Stimulated activated CD4-positive, alpha-beta T cell treated with anti-CD3 and anti-CD28 coated beads, Interleukin-12 subunit alpha, Interleukin-12 subunit beta, amount 100 ng/mL, for 24 hours (primary cell): Measurements from ENCODE around the gene EML6.
"Not testable (repeated sequence)": the region's sequence is repeated elsewhere in the genome, so short reads cannot be mapped to it uniquely, and the experiment has no call there.

Experiments used
- DNase-seq, 2 experiments: peaks; one replicate each; pipeline ENCODE4 v3.0.0-alpha.2; 2020; ENCODE audit warnings: low read depth in 2 of 2

The EML6 gene

DNA sequence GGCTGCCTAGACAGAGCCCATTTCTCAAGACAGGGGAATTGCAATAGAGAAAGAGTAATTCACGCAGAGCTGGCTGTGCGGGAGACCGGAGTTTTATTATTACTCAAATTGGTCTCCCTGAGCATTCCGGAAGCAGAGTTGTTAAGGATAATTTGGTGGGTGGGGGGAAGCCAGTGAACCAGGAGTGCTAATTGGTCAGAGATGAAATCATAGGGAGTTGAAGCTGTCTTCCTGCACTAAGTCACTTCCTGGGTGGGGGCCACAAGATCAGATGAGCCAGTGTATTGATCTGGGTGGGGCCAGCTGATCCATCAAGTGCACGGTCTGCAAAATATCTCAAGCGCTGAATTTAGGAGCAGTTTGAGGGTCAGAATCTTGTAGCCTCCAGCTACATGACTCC lies 242.0 kb downstream of the EML6 start:
- no peak for DNase-seq

DNA sequence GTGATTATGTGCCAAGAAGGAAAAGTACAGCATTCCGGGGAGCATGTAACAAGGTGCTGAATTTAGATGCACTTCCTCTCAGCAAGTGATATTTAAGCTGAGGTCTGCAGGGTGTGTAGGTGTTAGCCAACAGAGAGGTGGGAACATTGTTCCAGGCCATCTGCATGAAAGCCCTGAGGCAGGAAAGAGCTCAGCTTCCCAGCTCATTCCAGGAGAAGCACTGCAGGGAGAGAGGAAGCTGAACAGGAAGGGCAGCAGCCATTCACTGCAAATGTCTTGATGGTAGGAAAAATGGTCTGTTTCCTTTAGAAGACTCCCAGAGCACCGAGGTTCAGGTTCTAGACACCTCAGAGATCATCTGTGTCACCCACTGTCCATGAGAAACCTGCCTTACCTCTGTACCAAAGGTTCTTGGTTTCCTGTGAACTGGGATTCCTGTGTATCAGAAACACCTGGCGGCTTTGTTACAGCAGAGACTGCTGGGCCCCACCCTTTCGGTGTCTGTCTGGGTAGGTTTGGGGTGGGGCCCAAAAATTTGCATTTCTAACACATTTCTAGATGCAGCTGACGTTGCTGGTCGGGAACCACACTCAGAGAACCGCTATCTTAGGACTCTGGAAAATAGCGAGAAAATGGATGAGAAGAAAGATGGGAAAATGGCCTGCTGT lies 242.8 kb downstream of the EML6 start:
- no peak for DNase-seq

GRCh38 chr2:54966837-54967236 lies 243.4 kb downstream of the EML6 start:
- no peak for DNase-seq

- DNase-seq: no peak
Measured at GRCh38 chr2:54967269-54967668, 243.8 kb downstream of the EML6 start.

- no peak for DNase-seq
Measured at GRCh38 chr2:54967759-54968365, 244.4 kb downstream of the EML6 start.

DNA sequence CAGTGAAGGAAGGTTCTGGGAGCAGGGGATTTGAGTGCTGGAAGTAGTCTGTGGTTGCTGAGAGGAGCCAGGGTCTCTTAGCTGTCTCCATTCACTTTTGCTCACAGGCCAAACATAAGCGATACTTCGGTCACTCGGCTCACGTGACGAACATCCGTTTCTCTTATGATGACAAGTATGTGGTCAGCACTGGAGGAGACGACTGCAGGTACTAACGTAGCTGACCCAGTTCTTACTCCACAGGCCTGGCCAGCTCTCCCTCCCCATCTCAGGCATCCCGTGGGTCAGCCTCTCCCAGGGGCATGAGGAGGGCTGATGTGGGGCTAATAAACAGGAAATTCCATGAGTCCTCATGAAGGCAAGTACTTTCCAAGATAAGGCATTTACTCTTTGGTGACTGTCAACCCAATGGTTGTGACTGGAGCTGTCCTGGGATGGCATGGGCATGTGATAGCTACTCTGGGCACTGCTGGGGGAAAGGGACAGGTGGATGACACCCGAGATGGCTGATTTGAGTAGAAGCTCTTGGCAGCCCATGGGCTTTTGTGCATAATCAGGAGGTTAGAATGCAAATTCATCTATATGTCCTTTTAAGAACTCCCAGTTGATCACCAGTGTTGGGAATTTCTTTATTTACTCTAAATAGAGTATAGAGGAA lies 245.2 kb downstream of the EML6 start:
- no peak for DNase-seq

GRCh38 chr2:54969295-54969939 lies 246.0 kb downstream of the EML6 start:
- no peak for DNase-seq

GRCh38 chr2:54969940-54970338 lies 246.5 kb downstream of the EML6 start:
- DNase-seq: no peak

- DNase-seq: no peak
Measured at GRCh38 chr2:54975175-54975574, 251.7 kb downstream of the EML6 start.

DNA sequence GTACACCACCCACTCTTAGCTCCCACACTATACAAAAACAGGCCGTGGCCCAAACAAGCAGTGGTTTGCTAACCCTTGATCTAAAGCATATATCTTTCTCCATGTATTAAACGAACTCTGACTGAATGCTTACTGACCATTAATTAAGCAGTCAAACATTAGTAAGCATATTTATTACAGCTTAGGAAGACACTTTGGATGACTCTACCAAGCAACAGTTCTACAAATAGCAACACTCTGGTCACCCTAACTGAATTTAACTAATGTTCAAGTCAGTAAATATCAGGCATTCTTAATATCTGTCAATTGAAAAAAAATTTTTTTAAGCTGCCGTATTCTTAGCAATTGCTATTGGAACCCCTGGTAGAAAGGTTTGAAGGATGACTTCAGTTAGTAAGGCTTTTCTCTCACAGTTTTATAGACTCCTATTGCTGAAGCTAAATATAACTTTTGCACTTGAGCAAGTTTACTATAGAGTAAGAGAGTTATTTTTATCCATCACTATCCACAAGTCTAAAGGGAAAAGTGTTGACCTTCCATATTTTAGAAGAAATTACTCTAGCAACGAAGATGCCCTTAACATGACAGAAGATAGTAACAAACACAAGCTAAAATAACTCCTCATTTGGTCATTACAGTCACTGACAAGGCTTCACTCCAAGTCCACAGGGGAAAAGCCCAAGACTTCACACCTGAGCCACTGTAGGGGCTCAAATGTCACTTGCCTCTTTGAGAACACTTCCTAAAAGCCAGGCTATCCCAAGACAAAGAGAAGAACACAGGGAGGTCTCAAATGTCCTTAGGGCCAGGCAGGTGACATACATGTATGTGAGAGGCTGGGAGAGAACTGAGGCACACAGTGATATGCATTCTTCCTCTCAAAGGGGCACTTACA lies 252.4 kb downstream of the EML6 start:
- DNase-seq: no peak

DNA sequence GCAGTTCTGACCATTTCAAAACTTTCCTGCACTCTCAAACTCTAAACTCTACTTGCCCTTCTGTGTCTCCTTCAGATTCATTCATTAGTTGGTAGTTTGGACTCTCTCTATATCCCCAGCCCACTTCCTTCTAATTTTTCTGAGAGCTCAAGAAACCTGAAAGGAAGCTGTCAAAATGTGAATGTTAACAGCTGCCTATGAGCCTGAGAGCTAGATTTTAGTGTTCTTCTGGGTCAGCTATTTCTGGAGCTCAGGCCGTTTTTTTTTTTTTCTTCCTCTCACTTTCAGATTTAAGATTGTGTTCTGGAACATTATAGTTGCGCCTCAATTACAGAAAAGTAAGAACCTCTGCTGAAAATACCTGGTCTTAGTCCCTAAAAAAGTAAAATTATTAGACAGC lies 253.7 kb downstream of the EML6 start:
- no peak for DNase-seq

DNA sequence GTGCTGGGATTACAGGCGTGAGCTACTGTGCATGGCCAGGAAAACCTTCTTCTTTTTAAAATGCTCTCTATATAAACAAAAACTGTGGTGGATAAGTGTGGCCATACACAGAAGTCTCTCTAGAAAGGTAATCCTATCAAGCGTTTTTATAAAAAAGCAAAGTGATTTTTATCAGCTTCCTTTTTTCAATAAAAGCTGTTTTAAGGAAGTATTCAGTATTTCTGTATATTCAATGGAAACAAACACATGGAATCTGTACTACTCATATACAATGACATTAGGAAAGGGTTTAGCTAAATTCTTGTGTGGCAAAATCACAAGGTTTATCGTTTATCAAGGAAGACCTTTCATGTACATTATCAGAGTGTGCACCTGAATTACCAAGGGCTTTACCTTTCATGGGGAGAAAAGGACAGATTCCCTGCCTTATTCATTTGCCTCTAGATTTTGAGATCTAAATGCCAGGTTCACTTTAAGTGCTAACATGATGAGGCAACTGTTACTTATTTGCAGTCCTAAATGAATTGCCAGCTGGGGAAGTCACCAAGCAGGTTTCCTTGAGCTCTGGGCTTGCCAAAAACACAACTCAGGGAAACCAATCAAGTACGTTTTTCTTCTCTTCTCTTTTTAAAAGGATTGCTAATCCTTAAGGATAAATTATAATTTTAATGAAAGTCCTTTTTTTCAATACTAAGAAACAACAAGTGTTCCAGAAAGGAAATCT lies 256.0 kb downstream of the EML6 start:
- DNase-seq: no peak

DNA sequence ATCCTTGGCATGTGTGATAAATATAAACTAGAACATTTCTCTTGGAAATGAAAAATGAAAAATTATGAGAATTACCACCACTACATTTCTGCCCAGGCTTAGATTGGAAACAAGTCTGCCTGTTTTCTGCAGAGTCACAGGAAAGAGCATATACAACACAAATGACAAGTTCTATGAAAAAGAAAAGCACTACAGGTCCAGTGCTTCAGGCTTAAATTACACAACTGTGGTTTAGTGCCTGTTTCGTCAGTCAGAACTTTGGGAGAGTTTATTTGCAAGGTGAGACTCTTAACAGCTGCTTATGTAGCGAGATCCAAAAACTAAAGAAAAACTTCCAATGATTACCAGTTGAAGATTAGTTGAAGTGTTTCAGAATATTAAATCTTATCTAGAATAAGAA lies 257.9 kb downstream of the EML6 start:
- no peak for DNase-seq

- DNase-seq: no peak
Measured at GRCh38 chr2:54983345-54984220, 260.1 kb downstream of the EML6 start.

GRCh38 chr2:54984476-54984875 lies 261.0 kb downstream of the EML6 start:
- DNase-seq: no peak

DNA sequence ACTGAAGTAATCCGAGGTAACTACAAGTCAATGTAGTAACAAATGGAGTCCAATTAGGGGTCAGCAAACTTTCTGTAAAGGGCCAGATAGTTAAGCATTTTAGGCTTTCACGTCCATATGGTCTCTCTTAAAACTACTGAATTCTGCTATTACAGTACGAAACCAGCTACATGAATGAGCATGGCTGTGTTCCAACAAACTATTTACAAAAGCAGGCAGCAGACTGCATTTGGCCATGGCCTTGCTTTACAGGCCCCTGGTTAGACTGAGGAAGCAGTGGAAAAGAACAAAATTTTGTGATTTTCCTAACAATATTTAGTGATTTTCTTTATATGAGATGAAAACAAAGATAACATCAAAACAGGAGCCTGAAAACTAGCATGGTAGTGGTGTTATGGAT lies 262.8 kb downstream of the EML6 start:
- DNase-seq: no peak

DNA sequence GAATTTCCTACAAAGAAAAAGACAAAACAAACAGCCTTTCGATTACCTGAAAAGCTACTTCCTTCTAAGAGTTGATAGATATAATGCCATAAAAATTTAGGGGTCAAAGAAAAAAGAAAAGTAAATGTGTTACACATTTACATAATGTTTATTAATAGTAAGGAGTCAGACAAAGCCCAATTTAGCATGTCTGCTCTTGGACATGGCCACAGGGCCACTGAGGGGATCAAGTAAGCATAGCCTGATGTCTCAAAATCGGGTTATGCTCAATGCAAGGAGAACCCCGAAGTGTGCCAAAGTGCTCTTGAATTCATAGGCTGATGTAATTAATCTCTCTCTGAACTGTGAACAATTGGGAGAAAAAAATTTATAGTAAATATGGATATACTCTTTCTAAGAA lies 265.1 kb downstream of the EML6 start:
- no peak for DNase-seq

DNA sequence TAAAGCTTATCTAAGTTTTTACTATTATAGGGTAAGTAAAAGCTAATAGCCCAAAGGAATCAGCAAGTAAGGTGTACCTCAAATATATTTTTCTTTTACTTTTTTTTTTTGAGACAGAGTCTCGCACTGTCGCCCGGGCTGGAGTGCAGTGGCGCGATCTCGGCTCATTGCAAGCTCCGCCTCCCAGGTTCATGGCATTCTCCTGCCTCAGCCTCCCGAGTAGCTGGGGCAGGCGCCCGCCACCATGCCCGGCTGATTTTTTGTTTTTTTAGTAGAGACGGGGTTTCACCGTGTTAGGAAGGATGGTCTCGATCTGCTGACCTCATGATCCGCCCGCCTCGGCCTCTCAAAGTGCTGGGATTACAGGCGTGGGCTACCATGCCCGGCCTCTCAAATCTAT lies 267.2 kb downstream of the EML6 start:
- not testable (repeated sequence) for DNase-seq

- no peak for DNase-seq
Measured at GRCh38 chr2:54995553-54995952, 272.1 kb downstream of the EML6 start.

DNA sequence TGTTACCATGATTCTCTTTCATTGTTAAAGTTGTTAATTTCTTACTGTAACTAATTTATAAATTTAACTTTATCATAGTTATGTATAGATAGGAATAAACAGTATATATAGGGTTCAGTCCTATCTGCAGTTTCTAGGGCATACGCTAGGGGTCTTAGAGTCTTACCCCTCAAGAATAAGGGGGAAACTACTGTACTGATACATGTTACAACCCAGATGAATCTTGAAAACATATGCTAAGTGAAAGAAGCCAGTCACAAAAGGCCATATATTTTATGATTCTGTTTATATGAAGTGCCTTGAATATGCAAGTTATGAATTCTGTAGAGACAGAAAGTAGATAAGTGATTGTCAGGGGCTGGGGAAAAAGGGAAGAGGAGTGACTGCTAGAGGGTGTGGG lies 274.4 kb downstream of the EML6 start:
- DNase-seq: no peak
